Measurements from ENCODE around the gene GRID1.

GRID1 gene

GRCh38 chr10:85789125-85789524, 577.5 kb downstream of the GRID1 start:
- no peaks in the 10 kb centered on the region for H3K4me1 ChIP-seq (ENCODE audit: low read length)
- H3K79me2 ChIP-seq (ENCODE audit: low read length): no peaks in the 10 kb centered on the region
- H3K4me3 ChIP-seq (ENCODE audit: low read length): no peak overlapping the region

GRCh38 chr10:85788570-85788969, 578.0 kb downstream of the GRID1 start:
- Histone ChIP-seq H2AFZ (ENCODE audit: low read length) (no peak overlapping the region), H3F3A (ENCODE audit: insufficient read depth, low read length) (no peaks in the 10 kb centered on the region), H3K4me3 (ENCODE audit: low read length) (no peak overlapping the region), H3K9me2 (replicated peaks; ENCODE audit: insufficient read depth, low read length) (no peaks in the 10 kb centered on the region), H3K9me3 (replicated peaks; ENCODE audit: insufficient read depth, low read length) (no peaks in the 10 kb centered on the region), H3K27ac (ENCODE audit: low read length) (no peak overlapping the region), H3K79me2 (ENCODE audit: low read length) (no peaks in the 10 kb centered on the region), H3K36me3 (replicated peaks; ENCODE audit: insufficient read depth, low read length) (no peaks in the 10 kb centered on the region), H3K4me1 (ENCODE audit: low read length) (no peaks in the 10 kb centered on the region), H3K27me3 (replicated peaks; ENCODE audit: insufficient read depth, low read length) (no peaks in the 10 kb centered on the region), H3K9ac (ENCODE audit: low read length) (no peak overlapping the region), H3K4me2 (ENCODE audit: low read depth, low read length) (no peak overlapping the region), H4K20me1 (ENCODE audit: insufficient read depth, low read length) (no peaks in the 10 kb centered on the region)
- TF ChIP-seq EZH2 (optimal IDR thresholded peaks at IDR 0.05; ENCODE audit: low read depth, low read length): no peak
- no peak for TF ChIP-seq EZH2phosphoT487 (IDR thresholded peaks at IDR 0.05; ENCODE audit: low read length)
- TF ChIP-seq CTCF (IDR thresholded peaks at IDR 0.05; ENCODE audit: low read length): no peak
- DNase-seq: no peak

More at GRCh38 chr10:85789125-85789524, 577.5 kb downstream of the GRID1 start:
- Histone ChIP-seq H3K9me2 (replicated peaks; ENCODE audit: insufficient read depth, low read length) (no peaks in the 10 kb centered on the region), H3K4me2 (ENCODE audit: low read depth, low read length) (no peak overlapping the region), H3K27ac (ENCODE audit: low read length) (no peak overlapping the region), H4K20me1 (ENCODE audit: insufficient read depth, low read length) (no peaks in the 10 kb centered on the region), H3K9ac (ENCODE audit: low read length) (no peak overlapping the region), H2AFZ (ENCODE audit: low read length) (no peak overlapping the region), H3K9me3 (replicated peaks; ENCODE audit: insufficient read depth, low read length) (no peaks in the 10 kb centered on the region), H3K36me3 (replicated peaks; ENCODE audit: insufficient read depth, low read length) (no peaks in the 10 kb centered on the region), H3K27me3 (replicated peaks; ENCODE audit: insufficient read depth, low read length) (no peaks in the 10 kb centered on the region), H3F3A (ENCODE audit: insufficient read depth, low read length) (no peaks in the 10 kb centered on the region)
- no peak for DNase-seq
- no peak for TF ChIP-seq EZH2 (optimal IDR thresholded peaks at IDR 0.05; ENCODE audit: low read depth, low read length)
- no peak for TF ChIP-seq EZH2phosphoT487 (IDR thresholded peaks at IDR 0.05; ENCODE audit: low read length)
- no peak for TF ChIP-seq CTCF (IDR thresholded peaks at IDR 0.05; ENCODE audit: low read length)

GRCh38 chr10:85787881-85788280, 578.7 kb downstream of the GRID1 start:
- H3K9me3 ChIP-seq (replicated peaks; ENCODE audit: insufficient read depth, low read length): no peaks in the 10 kb centered on the region
- TF ChIP-seq CTCF (IDR thresholded peaks at IDR 0.05; ENCODE audit: low read length) (no peak), EZH2 (optimal IDR thresholded peaks at IDR 0.05; ENCODE audit: low read depth, low read length) (no peak), EZH2phosphoT487 (IDR thresholded peaks at IDR 0.05; ENCODE audit: low read length) (no peak)
- no peak overlapping the region for H3K9ac ChIP-seq (ENCODE audit: low read length)
- H3K36me3 ChIP-seq (replicated peaks; ENCODE audit: insufficient read depth, low read length): no peaks in the 10 kb centered on the region
- H3K4me2 ChIP-seq (ENCODE audit: low read depth, low read length): no peak overlapping the region
- no peak overlapping the region for H3K27ac ChIP-seq (ENCODE audit: low read length)
- no peak overlapping the region for H3K4me3 ChIP-seq (ENCODE audit: low read length)
- no peaks in the 10 kb centered on the region for H4K20me1 ChIP-seq (ENCODE audit: insufficient read depth, low read length)
- H3K27me3 ChIP-seq (replicated peaks; ENCODE audit: insufficient read depth, low read length): no peaks in the 10 kb centered on the region
- no peaks in the 10 kb centered on the region for H3F3A ChIP-seq (ENCODE audit: insufficient read depth, low read length)
- DNase-seq: no peak
- no peaks in the 10 kb centered on the region for H3K9me2 ChIP-seq (replicated peaks; ENCODE audit: insufficient read depth, low read length)
- no peaks in the 10 kb centered on the region for H3K4me1 ChIP-seq (ENCODE audit: low read length)
- no peak overlapping the region for H2AFZ ChIP-seq (ENCODE audit: low read length)
- H3K79me2 ChIP-seq (ENCODE audit: low read length): no peaks in the 10 kb centered on the region
